Activated CD8-positive, alpha-beta memory T cell treated with anti-CD3 and anti-CD28 coated beads for 36 hours (primary cell): Measurements from ENCODE around the gene FGD4. TPM values are rescaled to one million over a fixed set of nuclear protein-coding genes. Genes with fewer than 3 reads are reported as not detected.
"Not testable (repeated sequence)": the region's sequence is repeated elsewhere in the genome, so short reads cannot be mapped to it uniquely, and the experiment has no call there.

Source experiments
- CTCF ChIA-PET: fragments of 350-600 bp; sonication (Branson Sonifier 250); formaldehyde crosslinking; loops from one replicate; lab custom pipeline; 2021; ENCODE audit warnings: antibody characterized with exemption; lab: Charles Lee
- POLR2A ChIA-PET: fragments of 350-600 bp; sonication (Branson Sonifier 250); formaldehyde crosslinking; loops from one replicate; lab custom pipeline; 2021; ENCODE audit warnings: antibody characterized with exemption; lab: Charles Lee
- total RNA-seq, 2 experiments: library from RNA; stranded (reverse); gene quantifications; one replicate each; pipeline ENCODE4 v1.2.3, GENCODE V29; 2021

The FGD4 gene
- total RNA-seq, 2 experiments from 2014 or later, result 0.21 to 0.44 TPM

- ChIA-PET POLR2A (no interaction called here), CTCF (no interaction called here)
Measured at GRCh38 chr12:32507942-32508320, 108.6 kb downstream of the FGD4 start.

GRCh38 chr12:32508626-32509025 is 109.3 kb downstream of the FGD4 start:
- POLR2A ChIA-PET, result no interaction called here
- CTCF ChIA-PET, result no interaction called here

GRCh38 chr12:32509328-32510091 is 110.2 kb downstream of the FGD4 start:
- ChIA-PET POLR2A (no interaction called here), CTCF (no interaction called here)

GRCh38 chr12:32511976-32512375 is 112.6 kb downstream of the FGD4 start:
- CTCF ChIA-PET, result not testable (repeated sequence)
- POLR2A ChIA-PET, result interaction anchor here (0.6 to 0.7 kb wide), 2 partner anchors 12 to 1299 kb away, joined by 3 read pairs; no protein-coding TSS in a partner anchor

GRCh38 chr12:32512379-32512778 is 113.0 kb downstream of the FGD4 start:
- CTCF ChIA-PET, result no interaction called here

GRCh38 chr12:32512910-32513309 is 113.6 kb downstream of the FGD4 start:
- POLR2A ChIA-PET, result no interaction called here
- CTCF ChIA-PET, result no interaction called here

More at GRCh38 chr12:32512379-32512778, 113.0 kb downstream of the FGD4 start:
- POLR2A ChIA-PET, result interaction anchor here (0.6 to 0.7 kb wide), 2 partner anchors 12 to 1299 kb away, joined by 3 read pairs; no protein-coding TSS in a partner anchor

GRCh38 chr12:32515137-32515873 is 115.9 kb downstream of the FGD4 start:
- POLR2A ChIA-PET, result no interaction called here

GRCh38 chr12:32516230-32516629 is 116.9 kb downstream of the FGD4 start:
- CTCF ChIA-PET, result no interaction called here
- POLR2A ChIA-PET, result no interaction called here

More at GRCh38 chr12:32515137-32515873, 115.9 kb downstream of the FGD4 start:
- CTCF ChIA-PET, result no interaction called here

GRCh38 chr12:32517966-32518365 is 118.6 kb downstream of the FGD4 start:
- POLR2A ChIA-PET, result no interaction called here
- CTCF ChIA-PET, result no interaction called here

GRCh38 chr12:32519047-32519446 is 119.7 kb downstream of the FGD4 start:
- ChIA-PET CTCF (no interaction called here), POLR2A (no interaction called here)

GRCh38 chr12:32522331-32523221 is 123.2 kb downstream of the FGD4 start:
- ChIA-PET POLR2A (interaction anchor here (0.5 kb wide), 1 partner anchor 311 kb away, joined by 3 read pairs; no protein-coding TSS in a partner anchor), CTCF (no interaction called here)

GRCh38 chr12:32525802-32526201 is 126.4 kb downstream of the FGD4 start:
- POLR2A ChIA-PET, CTCF ChIA-PET: not testable (repeated sequence)

GRCh38 chr12:32526343-32526742 is 127.0 kb downstream of the FGD4 start:
- CTCF ChIA-PET, POLR2A ChIA-PET: not testable (repeated sequence)

GRCh38 chr12:32532422-32532821 is 133.1 kb downstream of the FGD4 start:
- CTCF ChIA-PET, result no interaction called here
- POLR2A ChIA-PET, result no interaction called here

GRCh38 chr12:32532951-32533350 is 133.6 kb downstream of the FGD4 start:
- POLR2A ChIA-PET, result no interaction called here
- CTCF ChIA-PET, result no interaction called here

GRCh38 chr12:32533506-32533905 is 134.1 kb downstream of the FGD4 start:
- CTCF ChIA-PET, POLR2A ChIA-PET: not testable (repeated sequence)

GRCh38 chr12:32533971-32534590 is 134.7 kb downstream of the FGD4 start:
- POLR2A ChIA-PET, result no interaction called here
- CTCF ChIA-PET, result no interaction called here

GRCh38 chr12:32534698-32535097 is 135.3 kb downstream of the FGD4 start:
- ChIA-PET CTCF (no interaction called here), POLR2A (no interaction called here)

- ChIA-PET POLR2A (no interaction called here), CTCF (no interaction called here)
Measured at GRCh38 chr12:32535288-32535999, 136.1 kb downstream of the FGD4 start.
